22Rv1 (cell line): Measurements from ENCODE around the gene PSMG3.

Experiments used
- H3K27ac ChIP-seq: fragments of 450-650 bp; 2 replicates; pipeline ENCODE4 v1.5.1; 2017
- ZFX ChIP-seq: fragments of 450-650 bp; IDR thresholded peaks from 2 replicates; pipeline ENCODE4 v1.6.1; 2017; ENCODE audit warnings: antibody characterized with exemption, borderline replicate concordance
- TF ChIP-seq, protein P1 (sequence below): fragments of 450-650 bp; IDR thresholded peaks from 2 replicates; pipeline ENCODE4 v1.5.1; 2017; ENCODE audit warnings: mild to moderate bottlenecking

Gene PSMG3

DNA sequence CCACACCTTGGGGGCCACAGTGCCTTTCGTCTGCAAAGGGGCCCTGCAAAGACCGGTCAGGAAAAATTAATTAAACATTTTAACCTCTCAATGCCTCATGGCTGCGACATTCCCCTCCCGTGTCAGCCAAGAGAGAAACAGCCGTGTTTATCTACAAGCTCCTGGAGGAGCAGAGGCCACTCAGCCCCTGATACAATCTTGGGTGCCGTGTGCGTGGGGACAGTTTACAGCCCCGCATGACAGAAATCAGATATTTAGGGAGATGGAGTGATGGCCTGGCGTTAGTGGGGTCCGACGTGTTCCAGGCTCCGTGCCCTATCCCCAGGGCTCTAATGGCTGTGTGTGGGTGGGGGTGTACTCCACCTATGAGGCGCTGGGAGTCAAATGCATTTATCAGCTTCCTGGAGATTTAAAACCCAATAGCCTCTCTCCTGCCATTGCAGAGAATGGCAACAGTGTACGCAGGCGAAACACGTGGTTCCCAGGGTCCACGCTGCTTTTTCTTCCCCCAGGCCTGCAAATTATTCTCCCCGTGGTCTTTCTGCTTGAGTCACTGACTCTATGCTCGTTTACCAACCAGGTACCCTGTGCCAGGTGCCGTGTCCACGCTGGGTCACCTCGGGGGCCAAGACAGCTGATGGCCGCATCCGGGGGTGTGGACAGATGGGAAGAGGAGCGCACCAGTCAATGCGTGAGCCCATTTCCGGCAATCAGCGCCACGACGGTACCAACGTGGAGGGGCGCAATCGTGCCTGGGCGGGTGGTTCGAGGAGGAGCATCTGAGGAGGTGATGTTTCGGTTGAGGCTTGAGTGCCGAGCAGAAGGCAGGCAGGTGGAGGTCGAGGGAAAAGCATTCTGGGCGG lies 26.6 kb upstream of the PSMG3 start:
- no peak overlapping the region for H3K27ac ChIP-seq
- TF ChIP-seq, protein P1, sequence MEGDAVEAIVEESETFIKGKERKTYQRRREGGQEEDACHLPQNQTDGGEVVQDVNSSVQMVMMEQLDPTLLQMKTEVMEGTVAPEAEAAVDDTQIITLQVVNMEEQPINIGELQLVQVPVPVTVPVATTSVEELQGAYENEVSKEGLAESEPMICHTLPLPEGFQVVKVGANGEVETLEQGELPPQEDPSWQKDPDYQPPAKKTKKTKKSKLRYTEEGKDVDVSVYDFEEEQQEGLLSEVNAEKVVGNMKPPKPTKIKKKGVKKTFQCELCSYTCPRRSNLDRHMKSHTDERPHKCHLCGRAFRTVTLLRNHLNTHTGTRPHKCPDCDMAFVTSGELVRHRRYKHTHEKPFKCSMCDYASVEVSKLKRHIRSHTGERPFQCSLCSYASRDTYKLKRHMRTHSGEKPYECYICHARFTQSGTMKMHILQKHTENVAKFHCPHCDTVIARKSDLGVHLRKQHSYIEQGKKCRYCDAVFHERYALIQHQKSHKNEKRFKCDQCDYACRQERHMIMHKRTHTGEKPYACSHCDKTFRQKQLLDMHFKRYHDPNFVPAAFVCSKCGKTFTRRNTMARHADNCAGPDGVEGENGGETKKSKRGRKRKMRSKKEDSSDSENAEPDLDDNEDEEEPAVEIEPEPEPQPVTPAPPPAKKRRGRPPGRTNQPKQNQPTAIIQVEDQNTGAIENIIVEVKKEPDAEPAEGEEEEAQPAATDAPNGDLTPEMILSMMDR, result no peak
- TF ChIP-seq ZFX, result no peak

DNA sequence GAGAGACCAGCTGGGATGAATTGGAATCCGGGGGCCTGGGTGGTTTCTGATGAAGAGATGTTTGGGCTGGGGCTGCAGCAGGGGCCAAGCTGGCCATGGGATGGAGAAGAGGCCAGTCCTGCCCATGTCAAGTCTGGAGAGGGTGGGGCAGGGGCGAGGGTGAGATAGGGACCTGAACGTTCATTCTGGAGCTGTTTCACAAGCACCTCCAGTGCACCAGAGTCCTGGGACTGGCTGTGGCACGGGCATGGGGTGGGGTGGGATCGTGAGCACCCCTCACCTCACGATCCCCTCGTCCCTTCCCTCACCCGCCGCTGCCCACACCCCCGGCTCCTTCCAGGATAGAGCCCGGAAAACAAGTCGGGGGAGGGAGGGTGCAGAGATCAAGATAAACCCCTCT lies 25.8 kb upstream of the PSMG3 start:
- no peak overlapping the region for H3K27ac ChIP-seq
- TF ChIP-seq, protein P1, result no peak
- no peak for TF ChIP-seq ZFX

DNA sequence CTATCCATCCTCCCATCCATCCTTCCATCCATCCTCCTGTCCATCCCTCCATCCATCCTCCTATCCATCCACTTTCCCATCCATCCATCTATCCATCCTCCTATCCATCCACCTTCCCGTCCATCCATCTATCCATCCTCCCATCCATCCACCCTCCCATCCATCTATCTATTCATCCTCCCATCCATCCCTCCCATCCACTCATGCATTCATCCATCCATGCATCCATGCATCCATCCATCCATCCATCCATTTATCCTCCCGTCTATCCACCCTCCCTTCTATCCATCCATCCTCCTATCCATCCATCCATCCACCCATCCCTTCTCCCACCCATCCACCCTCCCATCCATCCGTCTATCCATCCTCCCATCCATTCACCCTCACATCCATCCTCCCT lies 25.2 kb upstream of the PSMG3 start:
- TF ChIP-seq, protein P1, result no peak
- TF ChIP-seq ZFX, result no peak
- no peak overlapping the region for H3K27ac ChIP-seq

DNA sequence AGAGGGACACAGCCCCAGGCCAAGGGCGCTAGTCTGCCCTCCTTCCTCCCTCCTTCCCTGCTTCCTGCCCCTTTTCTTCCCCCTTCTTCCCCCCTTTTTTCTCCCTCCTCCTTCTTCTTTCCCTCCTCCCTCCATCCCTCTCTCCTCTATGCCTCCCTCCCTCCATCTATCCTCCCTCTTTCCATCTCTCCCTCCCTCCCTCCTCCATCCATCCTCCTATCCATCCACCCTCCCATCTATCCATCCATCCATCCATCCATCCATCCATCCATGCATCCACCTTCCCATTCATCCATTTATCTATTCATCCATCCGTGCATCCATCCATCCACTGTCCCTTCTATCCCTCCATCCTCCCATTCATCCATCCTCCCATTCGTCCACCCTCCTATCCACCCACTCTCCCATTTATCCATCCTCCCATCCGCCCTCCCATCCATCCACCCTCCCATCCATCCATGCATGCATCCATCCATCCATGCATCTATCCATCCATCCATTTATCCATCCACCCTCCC lies 24.1 kb upstream of the PSMG3 start:
- TF ChIP-seq ZFX, result no peak
- TF ChIP-seq, protein P1, result no peak
- no peak overlapping the region for H3K27ac ChIP-seq

DNA sequence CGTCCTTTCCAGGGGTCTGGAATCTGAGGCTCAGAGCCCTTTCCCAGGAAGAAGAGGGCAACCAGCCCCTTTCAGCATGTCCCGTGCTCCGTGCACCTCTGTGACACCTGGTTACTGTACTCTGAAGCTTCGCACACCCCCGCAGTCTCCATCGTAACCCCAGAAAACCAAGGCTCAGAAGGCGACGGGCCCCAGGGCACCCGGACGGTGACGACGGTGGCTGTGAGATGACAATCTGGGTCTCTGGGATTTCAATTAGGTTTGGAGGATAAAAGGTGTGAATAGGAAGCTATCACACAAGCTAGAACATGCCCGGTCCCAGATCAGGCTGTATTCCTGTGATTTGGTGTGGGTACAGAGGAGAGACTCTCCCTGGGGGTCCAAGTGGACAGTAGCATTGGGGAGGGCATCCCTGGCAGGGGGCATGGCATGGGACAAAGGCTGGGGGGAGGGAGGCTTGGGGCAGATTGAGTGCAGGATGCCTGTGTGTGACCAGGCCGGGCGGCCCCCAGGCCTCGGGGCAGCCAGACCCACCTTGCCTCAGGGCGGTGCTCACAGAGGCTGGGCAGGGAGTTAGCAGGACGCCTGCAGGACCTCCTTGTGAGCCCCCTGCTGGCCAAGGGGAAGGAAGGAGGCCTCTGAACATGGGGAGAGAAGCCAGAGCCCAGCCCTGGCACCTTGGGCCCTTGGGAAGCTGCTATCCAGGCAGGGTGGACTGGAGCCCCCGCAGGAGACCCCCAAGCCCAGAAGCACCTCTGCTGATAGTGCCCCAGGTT lies 23.4 kb upstream of the PSMG3 start:
- no peak overlapping the region for H3K27ac ChIP-seq
- no peak for TF ChIP-seq ZFX
- TF ChIP-seq, protein P1, result peak; percentile 57

DNA sequence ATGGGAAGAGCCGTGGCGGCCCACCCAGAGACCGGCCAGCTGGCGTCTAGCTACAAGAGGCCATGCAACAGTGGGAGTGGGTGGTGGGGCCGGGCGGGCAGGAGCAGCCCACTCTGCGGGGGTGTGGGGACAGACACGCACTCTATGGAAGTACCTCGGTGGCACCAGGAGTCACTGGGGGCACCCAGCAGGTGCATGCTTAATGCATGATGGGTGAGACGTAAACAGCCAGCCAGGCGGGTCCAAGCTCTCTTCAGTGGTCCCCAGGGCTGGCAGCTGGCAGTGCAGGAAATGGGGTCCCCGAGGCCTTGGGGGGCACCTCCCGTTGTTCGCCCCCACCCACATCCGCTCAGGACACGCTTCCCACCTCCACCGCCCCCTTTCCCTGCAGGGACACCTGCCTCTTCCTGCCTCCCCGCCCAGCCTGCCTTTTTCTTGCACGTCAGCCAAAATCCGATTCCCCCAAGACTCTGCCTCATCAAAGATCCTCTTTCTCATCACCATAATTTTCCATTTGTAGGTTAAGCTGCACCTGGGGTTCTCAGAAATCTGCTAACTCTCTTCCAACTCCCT lies 22.6 kb upstream of the PSMG3 start:
- TF ChIP-seq, protein P1, result no peak
- no peak for TF ChIP-seq ZFX
- no peak overlapping the region for H3K27ac ChIP-seq
